ENCODE measurements around the gene RIPOR3. TPM values are rescaled to one million over a fixed set of nuclear protein-coding genes. Genes with fewer than 3 reads are reported as not detected.

RIPOR3 gene
- polyA plus RNA-seq, 1 experiment, result 11.5 TPM

DNA sequence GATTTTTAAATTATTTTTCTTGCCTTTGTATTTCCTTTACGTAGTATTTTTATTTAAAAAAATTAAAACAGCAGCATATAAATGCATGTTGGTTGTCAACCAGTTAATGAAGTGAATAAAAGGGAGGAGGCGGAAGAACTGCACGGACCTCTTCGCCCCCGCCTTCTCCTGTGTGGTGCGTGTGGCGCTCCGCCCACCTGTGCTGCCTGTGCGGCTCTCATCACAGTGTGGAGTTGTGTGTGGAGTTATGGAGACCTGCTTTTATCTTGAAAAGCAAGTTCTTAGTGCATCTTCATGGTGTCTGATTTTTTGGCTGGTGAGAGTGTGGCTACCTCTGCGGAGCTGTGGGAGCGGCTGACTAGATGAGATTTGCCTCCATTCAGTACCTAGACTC lies 122.8 kb downstream of the RIPOR3 start:
- ChIA-PET POLR2A (no interaction called here), CTCF (no interaction called here)
- Histone ChIP-seq H3K27ac (ENCODE audit: low read depth, low read length) (no peak overlapping the region), H3K9me3 (ENCODE audit: control insufficient read depth, insufficient read depth, low read length) (no peaks in the 10 kb centered on the region), H3K4me3 (ENCODE audit: low read depth, low read length) (no peak overlapping the region), H3K27me3 (ENCODE audit: control insufficient read depth, insufficient read depth, low read length) (no peaks in the 10 kb centered on the region)
- TF ChIP-seq, protein P1, sequence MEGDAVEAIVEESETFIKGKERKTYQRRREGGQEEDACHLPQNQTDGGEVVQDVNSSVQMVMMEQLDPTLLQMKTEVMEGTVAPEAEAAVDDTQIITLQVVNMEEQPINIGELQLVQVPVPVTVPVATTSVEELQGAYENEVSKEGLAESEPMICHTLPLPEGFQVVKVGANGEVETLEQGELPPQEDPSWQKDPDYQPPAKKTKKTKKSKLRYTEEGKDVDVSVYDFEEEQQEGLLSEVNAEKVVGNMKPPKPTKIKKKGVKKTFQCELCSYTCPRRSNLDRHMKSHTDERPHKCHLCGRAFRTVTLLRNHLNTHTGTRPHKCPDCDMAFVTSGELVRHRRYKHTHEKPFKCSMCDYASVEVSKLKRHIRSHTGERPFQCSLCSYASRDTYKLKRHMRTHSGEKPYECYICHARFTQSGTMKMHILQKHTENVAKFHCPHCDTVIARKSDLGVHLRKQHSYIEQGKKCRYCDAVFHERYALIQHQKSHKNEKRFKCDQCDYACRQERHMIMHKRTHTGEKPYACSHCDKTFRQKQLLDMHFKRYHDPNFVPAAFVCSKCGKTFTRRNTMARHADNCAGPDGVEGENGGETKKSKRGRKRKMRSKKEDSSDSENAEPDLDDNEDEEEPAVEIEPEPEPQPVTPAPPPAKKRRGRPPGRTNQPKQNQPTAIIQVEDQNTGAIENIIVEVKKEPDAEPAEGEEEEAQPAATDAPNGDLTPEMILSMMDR (IDR thresholded peaks at IDR 0.05; ENCODE audit: low read depth, low read length), result no peak
- DNase-seq (ENCODE audit: low read depth, low spot score), result no peak

DNA sequence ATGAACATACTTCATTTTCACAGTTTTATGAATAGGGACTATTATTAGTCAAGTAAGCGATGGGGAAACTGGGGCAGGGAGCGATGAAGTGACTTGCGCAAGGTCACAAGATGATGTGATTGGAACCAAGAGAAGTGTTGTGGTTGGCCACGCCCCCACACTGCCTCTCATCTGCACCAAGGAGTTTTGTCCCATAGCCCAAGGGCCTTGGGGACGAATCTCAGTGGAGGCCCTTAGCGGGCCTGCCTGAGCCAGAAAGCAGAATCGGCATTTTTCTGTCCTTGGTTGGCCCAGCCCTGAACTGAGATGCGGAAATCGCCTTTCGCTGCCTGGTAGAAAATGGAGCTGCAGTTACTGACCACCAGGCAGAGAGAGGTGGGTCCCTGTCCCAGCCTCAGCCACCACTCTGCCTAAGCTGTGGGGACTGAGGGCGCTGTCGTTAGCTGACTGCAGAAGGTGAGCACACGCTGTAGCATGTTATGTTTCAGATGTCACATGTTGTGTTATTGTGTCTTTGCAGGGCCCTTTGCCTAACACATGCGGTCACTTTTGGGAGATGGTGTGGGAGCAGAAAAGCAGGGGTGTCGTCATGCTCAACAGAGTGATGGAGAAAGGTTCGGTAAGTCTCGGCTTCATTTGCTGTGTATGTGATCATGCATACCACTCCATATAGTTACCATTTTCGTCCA lies 123.3 kb downstream of the RIPOR3 start:
- H3K9me3 ChIP-seq (ENCODE audit: control insufficient read depth, insufficient read depth, low read length), result no peaks in the 10 kb centered on the region
- no peak for DNase-seq (ENCODE audit: low read depth, low spot score)
- CTCF ChIA-PET, result no interaction called here

DNA sequence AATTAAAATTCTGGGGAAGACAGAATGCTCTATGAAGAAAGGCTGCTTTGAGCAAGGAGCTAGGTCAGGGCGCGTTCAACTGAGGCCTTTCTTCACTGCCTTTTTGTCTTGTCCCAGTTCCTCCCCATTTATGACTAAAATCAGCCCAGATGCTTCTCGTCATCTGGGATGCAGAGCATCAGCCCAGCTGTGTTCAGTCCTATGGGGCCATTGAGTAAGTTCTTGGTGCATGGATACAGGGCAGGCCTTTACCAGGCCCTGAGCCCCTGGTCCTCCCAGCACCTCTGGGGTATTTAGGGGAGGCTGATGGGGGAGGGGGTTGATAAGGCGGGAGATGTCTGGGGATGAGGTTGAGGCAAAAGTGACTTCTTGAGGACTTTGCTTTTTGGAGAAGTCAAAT lies 125.5 kb downstream of the RIPOR3 start:
- DNase-seq (ENCODE audit: low read depth, low spot score), result no peak
- TF ChIP-seq, protein P1 (IDR thresholded peaks at IDR 0.05; ENCODE audit: low read depth, low read length), result no peak
- Histone ChIP-seq H3K4me3 (ENCODE audit: low read depth, low read length) (no peak overlapping the region), H3K9me3 (ENCODE audit: control insufficient read depth, insufficient read depth, low read length) (no peaks in the 10 kb centered on the region), H3K27me3 (ENCODE audit: control insufficient read depth, insufficient read depth, low read length) (no peaks in the 10 kb centered on the region), H3K27ac (ENCODE audit: low read depth, low read length) (no peak overlapping the region)
- ChIA-PET POLR2A (no interaction called here), CTCF (no interaction called here)

More for the DNA sequence above, 123.3 kb downstream of the RIPOR3 start:
- Histone ChIP-seq H3K27ac (ENCODE audit: low read depth, low read length) (no peak overlapping the region), H3K27me3 (ENCODE audit: control insufficient read depth, insufficient read depth, low read length) (no peaks in the 10 kb centered on the region), H3K4me3 (ENCODE audit: low read depth, low read length) (no peak overlapping the region)
- POLR2A ChIA-PET, result interaction anchor here (0.7 kb wide), 1 partner anchor 176 kb away, joined by 3 read pairs; no protein-coding TSS in a partner anchor
- TF ChIP-seq, protein P1 (IDR thresholded peaks at IDR 0.05; ENCODE audit: low read depth, low read length), result no peak

DNA sequence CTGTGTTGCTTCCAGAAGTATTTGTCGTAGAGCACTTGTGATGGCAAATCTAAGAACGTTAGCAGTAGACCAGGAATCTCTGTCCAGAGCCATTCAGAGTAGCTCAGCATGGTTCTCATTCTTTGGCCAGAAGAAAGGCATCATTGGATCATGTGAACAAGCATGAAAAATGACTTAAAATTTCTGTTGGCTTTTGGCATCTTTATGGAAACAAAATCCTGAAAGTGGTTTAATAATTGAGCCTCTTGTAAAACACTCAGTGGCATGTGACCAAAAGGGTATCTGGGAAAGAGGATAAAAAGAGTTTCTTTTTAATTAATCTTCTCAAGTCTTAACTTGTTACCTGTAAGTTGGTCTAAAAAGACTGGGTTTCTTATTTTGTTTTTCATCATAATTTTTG lies 126.0 kb downstream of the RIPOR3 start:
- DNase-seq (ENCODE audit: low read depth, low spot score), result no peak

More for the DNA sequence above, 126.0 kb downstream of the RIPOR3 start:
- ChIA-PET CTCF (no interaction called here), POLR2A (interaction anchor here (1.0 kb wide), 1 partner anchor 55 kb away, joined by 3 read pairs; no protein-coding TSS in a partner anchor)
- H3K27ac ChIP-seq (ENCODE audit: low read depth, low read length), result no peak overlapping the region
- no peaks in the 10 kb centered on the region for H3K27me3 ChIP-seq (ENCODE audit: control insufficient read depth, insufficient read depth, low read length)
- H3K4me3 ChIP-seq (ENCODE audit: low read depth, low read length), result no peak overlapping the region
- no peaks in the 10 kb centered on the region for H3K9me3 ChIP-seq (ENCODE audit: control insufficient read depth, insufficient read depth, low read length)
- TF ChIP-seq, protein P1 (IDR thresholded peaks at IDR 0.05; ENCODE audit: low read depth, low read length), result no peak

Measured in AG04450 (cell line).